Colon (tissue), 2 donors: Measurements from ENCODE around the gene SPACA4.
"Not testable (repeated sequence)": the region's sequence is repeated elsewhere in the genome, so short reads cannot be mapped to it uniquely, and the experiment has no call there.

Experiments
- FAIRE-seq: peaks from 2 replicates; lab custom pipeline; 2012; peaks lifted over from hg19 to GRCh38; lab: Jason Lieb, UNC
- donor health status: control.
- donor health status: control.

SPACA4 gene

GRCh38 chr19:48618916-48619691 lies 12.6 kb downstream of the SPACA4 start, which contains the start of the genes RPL18 and SPHK2:
Gene RPL18, minus strand, starts transcription at chr19:48619178. Its CDS starts 35 bp downstream, at chr19:48619143.
Gene SPHK2, plus strand, starts transcription at chr19:48619506. Its CDS starts 1,009 bp downstream, at chr19:48620515.
- peak; percentile 57 for FAIRE-seq

GRCh38 chr19:48619692-48620585 lies 13.4 kb downstream of the SPACA4 start:
- FAIRE-seq, result no peak

GRCh38 chr19:48623556-48624066 lies 17.1 kb downstream of the SPACA4 start:
- FAIRE-seq, result no peak

- no peak for FAIRE-seq
Observed at GRCh38 chr19:48624067-48624594, 17.6 kb downstream of the SPACA4 start.

- no peak for FAIRE-seq
Observed at GRCh38 chr19:48624791-48625723, 18.5 kb downstream of the SPACA4 start.

GRCh38 chr19:48625891-48626327 lies 19.4 kb downstream of the SPACA4 start:
- no peak for FAIRE-seq

- no peak for FAIRE-seq
Observed at GRCh38 chr19:48627201-48627864, 20.8 kb downstream of the SPACA4 start.

GRCh38 chr19:48627865-48628314 lies 21.3 kb downstream of the SPACA4 start:
- FAIRE-seq, result no peak

- no peak for FAIRE-seq
Observed at GRCh38 chr19:48628486-48629296, 22.1 kb downstream of the SPACA4 start.

GRCh38 chr19:48629297-48629598 lies 22.7 kb downstream of the SPACA4 start:
- no peak for FAIRE-seq

- FAIRE-seq, result no peak
Observed at GRCh38 chr19:48629599-48630295, 23.2 kb downstream of the SPACA4 start.

- no peak for FAIRE-seq
Observed at GRCh38 chr19:48630296-48631063, 23.9 kb downstream of the SPACA4 start.

GRCh38 chr19:48631225-48631624 lies 24.7 kb downstream of the SPACA4 start:
- FAIRE-seq, result no peak

GRCh38 chr19:48632286-48632685 lies 25.7 kb downstream of the SPACA4 start:
- not testable (repeated sequence) for FAIRE-seq

GRCh38 chr19:48632692-48633147 lies 26.2 kb downstream of the SPACA4 start:
- no peak for FAIRE-seq

- FAIRE-seq, result no peak
Observed at GRCh38 chr19:48633148-48634035, 26.9 kb downstream of the SPACA4 start.

- FAIRE-seq, result no peak
Observed at GRCh38 chr19:48634036-48634342, 27.4 kb downstream of the SPACA4 start.
